Measurements from ENCODE around the gene BACH2. TPM values are rescaled to one million over a fixed set of nuclear protein-coding genes. Genes with fewer than 3 reads are reported as not detected.
A peak's percentile ranks its signal among the peaks of the same experiment; 100 is the strongest.

The BACH2 gene
- total and polyA plus RNA-seq, 2 experiments from 2014 or later = under 0.01 TPM; not detected in 1

DNA sequence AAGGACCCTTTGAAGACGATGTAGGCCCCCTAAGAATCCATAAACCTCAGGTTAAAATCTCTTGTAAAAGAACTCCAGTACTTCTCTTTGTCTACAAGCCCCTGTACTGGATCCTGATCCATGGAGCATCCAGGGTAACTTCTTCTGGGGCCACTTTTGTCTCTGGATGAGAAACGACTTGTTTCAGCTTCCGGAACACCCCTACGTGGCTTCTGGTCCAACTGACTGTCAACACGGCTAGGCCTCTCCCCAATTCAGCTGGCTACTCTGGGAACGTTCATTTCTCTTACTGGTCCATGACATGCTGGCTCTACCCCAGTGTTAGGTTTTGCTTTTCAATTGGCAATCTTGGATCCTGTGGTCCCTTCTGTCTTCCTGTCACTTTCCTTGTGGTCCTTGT, 198.0 kb downstream of the BACH2 start:
- TF ChIP-seq EZH2 (IDR thresholded peaks at IDR 0.05; ENCODE audit: insufficient read depth, poor library complexity, severe bottlenecking) (no peak), EZH2phosphoT487 (IDR thresholded peaks at IDR 0.05; ENCODE audit: insufficient read depth, low read depth) (no peak)
- Histone ChIP-seq H3K9me3 (ENCODE audit: low read depth) (no peaks in the 10 kb centered on the region), H3K27me3 (replicated peaks; ENCODE audit: insufficient read depth) (no peaks in the 10 kb centered on the region), H3K79me2 (ENCODE audit: insufficient read depth) (no peaks in the 10 kb centered on the region), H2AFZ (0 out of 2 replicates have a peak overlapping the region, but pooled peaks have one; percentile 1), H3K9ac (no peak overlapping the region), H4K20me1 (ENCODE audit: insufficient read depth) (no peaks in the 10 kb centered on the region), H3K4me3 (no peak overlapping the region), H3K4me2 (ENCODE audit: unreplicated experiment) (peak overlapping the region; percentile 19), H3K27ac (peak overlapping the region; percentile 48), H3F3A (ENCODE audit: insufficient read depth) (peaks cover 20% of the 10 kb centered on the region), H3K4me1 (ENCODE audit: insufficient read depth) (peaks cover 19% of the 10 kb centered on the region), H3K9me2 (ENCODE audit: insufficient read depth) (no peaks in the 10 kb centered on the region), H3K36me3 (ENCODE audit: low read depth) (no peaks in the 10 kb centered on the region)
- peak; percentile 15 for DNase-seq
- in situ Hi-C loops (cut with MboI) = no loop called here
- WGBS, 2 experiments (ENCODE audit: low coverage in 1 of 2, low lambda C conversion rate in 2 of 2, missing lambda C conversion rate in 2 of 2) = 36 to 44% methylated on average over 6 of the region's 6 CpGs

DNA sequence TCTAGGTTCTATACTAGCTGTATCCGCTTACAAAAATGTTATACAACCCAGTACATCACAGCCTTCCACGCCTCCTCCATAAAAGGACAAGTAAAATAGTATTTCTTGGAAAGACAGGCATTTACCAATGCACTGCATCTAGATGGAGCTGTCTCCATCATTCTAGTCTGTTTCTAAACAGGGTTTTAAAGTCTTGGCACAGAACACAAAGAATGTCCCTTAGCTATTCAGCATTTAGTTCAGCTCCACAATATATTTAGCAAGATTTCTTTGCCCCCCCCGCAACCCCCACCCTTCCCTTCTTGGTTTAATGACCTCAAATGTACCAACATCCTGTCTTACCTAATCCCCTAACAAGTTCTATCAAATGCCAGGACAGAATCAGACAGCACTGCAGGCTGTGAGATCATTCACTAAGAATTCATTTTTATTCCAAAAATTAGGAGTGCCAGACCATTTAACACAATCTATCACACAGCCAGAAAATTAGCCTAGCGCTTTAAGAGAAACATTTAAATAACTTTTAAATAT, 198.6 kb downstream of the BACH2 start:
- Histone ChIP-seq H3K4me3 (peak overlapping the region; percentile 7; the same call in 1 of the 2 replicates), H3K27me3 (replicated peaks; ENCODE audit: insufficient read depth) (no peaks in the 10 kb centered on the region), H2AFZ (0 out of 2 replicates have a peak overlapping the region, but pooled peaks have one; percentile 1), H3F3A (ENCODE audit: insufficient read depth) (peaks cover 20% of the 10 kb centered on the region), H3K36me3 (ENCODE audit: low read depth) (no peaks in the 10 kb centered on the region), H3K4me2 (ENCODE audit: unreplicated experiment) (peak overlapping the region; percentile 43), H3K79me2 (ENCODE audit: insufficient read depth) (no peaks in the 10 kb centered on the region), H3K9ac (peak overlapping the region; percentile 4; the same call in 1 of the 2 replicates), H3K9me3 (ENCODE audit: low read depth) (no peaks in the 10 kb centered on the region), H3K4me1 (ENCODE audit: insufficient read depth) (peaks cover 19% of the 10 kb centered on the region), H4K20me1 (ENCODE audit: insufficient read depth) (no peaks in the 10 kb centered on the region), H3K27ac (peak overlapping the region; percentile 48), H3K9me2 (ENCODE audit: insufficient read depth) (no peaks in the 10 kb centered on the region)
- peak; percentile 90 for DNase-seq
- no peak for TF ChIP-seq EZH2 (IDR thresholded peaks at IDR 0.05; ENCODE audit: insufficient read depth, poor library complexity, severe bottlenecking)
- no peak for TF ChIP-seq EZH2phosphoT487 (IDR thresholded peaks at IDR 0.05; ENCODE audit: insufficient read depth, low read depth)
- in situ Hi-C loops (cut with MboI) = no loop called here
- WGBS, 2 experiments (ENCODE audit: low coverage in 1 of 2, low lambda C conversion rate in 2 of 2, missing lambda C conversion rate in 2 of 2) = 4 to 6% methylated on average over 4 of the region's 4 CpGs

DNA sequence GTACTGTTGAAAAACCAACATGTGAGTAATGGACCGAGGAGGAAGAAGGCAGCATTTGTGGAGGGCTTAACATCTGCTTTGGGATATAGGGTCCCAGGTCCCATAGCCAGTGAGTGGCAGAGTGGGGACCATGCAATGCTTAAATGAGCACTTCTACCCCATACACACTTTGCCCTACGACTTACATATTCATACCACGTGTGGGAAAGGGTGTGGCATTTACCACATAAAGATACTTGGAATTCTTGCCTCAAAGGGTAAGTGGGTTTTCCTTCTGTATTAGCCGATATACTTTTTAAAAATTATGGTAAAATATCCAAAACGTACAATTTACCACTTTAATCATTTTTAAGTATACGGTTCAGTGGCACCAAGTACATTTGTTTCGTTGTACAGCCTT, 199.3 kb downstream of the BACH2 start:
- no peaks in the 10 kb centered on the region for H4K20me1 ChIP-seq (ENCODE audit: insufficient read depth)
- H3K36me3 ChIP-seq (ENCODE audit: low read depth) = no peaks in the 10 kb centered on the region
- H3K9ac ChIP-seq = peak overlapping the region; percentile 4; the same call in 1 of the 2 replicates
- H3K9me3 ChIP-seq (ENCODE audit: low read depth) = no peaks in the 10 kb centered on the region
- H2AFZ ChIP-seq = no peak overlapping the region
- H3K27me3 ChIP-seq (replicated peaks; ENCODE audit: insufficient read depth) = no peaks in the 10 kb centered on the region
- in situ Hi-C loops (cut with MboI) = no loop called here
- peaks cover 19% of the 10 kb centered on the region for H3K4me1 ChIP-seq (ENCODE audit: insufficient read depth)
- no peak for DNase-seq
- H3F3A ChIP-seq (ENCODE audit: insufficient read depth) = peaks cover 20% of the 10 kb centered on the region
- peak overlapping the region; percentile 43 for H3K4me2 ChIP-seq (ENCODE audit: unreplicated experiment)
- H3K9me2 ChIP-seq (ENCODE audit: insufficient read depth) = no peaks in the 10 kb centered on the region
- H3K27ac ChIP-seq = peak overlapping the region; percentile 48
- 72 to 76% methylated on average over 7 of the region's 7 CpGs for WGBS, 2 experiments (ENCODE audit: low coverage in 1 of 2, low lambda C conversion rate in 2 of 2, missing lambda C conversion rate in 2 of 2)
- H3K79me2 ChIP-seq (ENCODE audit: insufficient read depth) = no peaks in the 10 kb centered on the region
- no peak for TF ChIP-seq EZH2 (IDR thresholded peaks at IDR 0.05; ENCODE audit: insufficient read depth, poor library complexity, severe bottlenecking)
- no peak for TF ChIP-seq EZH2phosphoT487 (IDR thresholded peaks at IDR 0.05; ENCODE audit: insufficient read depth, low read depth)
- peak overlapping the region; percentile 7; the same call in 1 of the 2 replicates for H3K4me3 ChIP-seq

DNA sequence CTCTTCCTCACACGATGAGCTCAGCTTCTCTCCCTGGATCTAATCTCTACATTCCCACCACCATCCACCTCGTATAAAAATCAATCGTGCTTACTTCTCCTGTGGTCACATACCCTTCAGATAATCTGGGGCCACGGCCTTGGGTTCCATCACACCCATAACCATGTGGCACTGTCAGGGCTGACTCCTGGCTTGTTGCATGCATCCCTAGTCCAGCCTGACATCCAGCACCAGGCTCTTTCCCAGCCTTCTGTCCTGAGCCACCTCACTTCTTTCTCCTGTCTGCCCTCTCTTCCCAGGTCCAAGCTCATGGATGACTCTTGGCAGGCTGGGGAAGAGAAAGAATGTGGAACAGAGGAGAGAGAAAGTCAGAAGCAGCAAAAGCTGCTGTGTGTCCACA, 199.8 kb downstream of the BACH2 start:
- TF ChIP-seq EZH2 (IDR thresholded peaks at IDR 0.05; ENCODE audit: insufficient read depth, poor library complexity, severe bottlenecking) (no peak), EZH2phosphoT487 (IDR thresholded peaks at IDR 0.05; ENCODE audit: insufficient read depth, low read depth) (no peak)

More for the DNA sequence above, 199.8 kb downstream of the BACH2 start:
- no peak overlapping the region for H2AFZ ChIP-seq
- H3K9ac ChIP-seq = no peak overlapping the region
- H3F3A ChIP-seq (ENCODE audit: insufficient read depth) = peaks cover 20% of the 10 kb centered on the region
- no peaks in the 10 kb centered on the region for H3K27me3 ChIP-seq (replicated peaks; ENCODE audit: insufficient read depth)
- 96 to 98% methylated on average over 4 of the region's 4 CpGs for WGBS, 2 experiments (ENCODE audit: low coverage in 1 of 2, low lambda C conversion rate in 2 of 2, missing lambda C conversion rate in 2 of 2)
- no peaks in the 10 kb centered on the region for H3K79me2 ChIP-seq (ENCODE audit: insufficient read depth)
- H4K20me1 ChIP-seq (ENCODE audit: insufficient read depth) = no peaks in the 10 kb centered on the region
- H3K4me1 ChIP-seq (ENCODE audit: insufficient read depth) = peaks cover 19% of the 10 kb centered on the region
- H3K4me2 ChIP-seq (ENCODE audit: unreplicated experiment) = no peak overlapping the region
- no peak overlapping the region for H3K4me3 ChIP-seq
- no peaks in the 10 kb centered on the region for H3K9me3 ChIP-seq (ENCODE audit: low read depth)
- H3K9me2 ChIP-seq (ENCODE audit: insufficient read depth) = no peaks in the 10 kb centered on the region
- H3K27ac ChIP-seq = no peak overlapping the region
- H3K36me3 ChIP-seq (ENCODE audit: low read depth) = no peaks in the 10 kb centered on the region
- DNase-seq = no peak
- in situ Hi-C loops (cut with MboI) = no loop called here

Data from GM23248 (cell line).